Measurements from ENCODE around the gene C1QL2. TPM values are rescaled to one million over a fixed set of nuclear protein-coding genes. Genes with fewer than 3 reads are reported as not detected.

Gene C1QL2
- total and polyA plus RNA-seq, 4 donors = 0.10 TPM; not detected in 3

- Histone ChIP-seq H3K36me3 (ENCODE audit: control insufficient read depth in 1 of 2, insufficient read depth in 2 of 2, low read length in 1 of 2) (no peaks in the 10 kb centered on the region), H3K27me3 (ENCODE audit: control insufficient read depth in 1 of 2, insufficient read depth in 2 of 2, low read length in 1 of 2) (no peaks in the 10 kb centered on the region), H3K27ac (ENCODE audit: low read depth in 1 of 2, low read length in 2 of 2) (no peak overlapping the region), H3K4me1 (ENCODE audit: control insufficient read depth in 1 of 2, insufficient read depth in 2 of 2, low read length in 2 of 2) (peaks cover 0 to 1% of the 10 kb centered on the region in 2 donors), H3K9me3 (ENCODE audit: control insufficient read depth, low read length) (no peaks in the 10 kb centered on the region), H3K4me3 (ENCODE audit: low read length in 2 of 2) (no peak overlapping the region)
- no peak for ATAC-seq (ENCODE audit: low FRiP score)
- DNase-seq = no peak
- intact Hi-C loops (cut with DNase I) = no loop called here
- 85 to 86% methylated on average over 13 of the region's 13 CpGs for WGBS, 2 donors
Measured at GRCh38 chr2:119181791-119182445, 23.4 kb upstream of the C1QL2 start.

- ATAC-seq (ENCODE audit: low FRiP score) = no peak
Measured at GRCh38 chr2:119181391-119181790, 22.8 kb upstream of the C1QL2 start.

GRCh38 chr2:119180892-119181291, 22.3 kb upstream of the C1QL2 start:
- no peaks in the 10 kb centered on the region for H3K9me3 ChIP-seq (ENCODE audit: control insufficient read depth, low read length)
- no peak for ATAC-seq (ENCODE audit: low FRiP score)
- DNase-seq = no peak
- intact Hi-C loops (cut with DNase I) = no loop called here
- H3K4me3 ChIP-seq (ENCODE audit: low read length in 2 of 2) = no peak overlapping the region
- 79 to 87% methylated on average over 5 of the region's 5 CpGs for WGBS, 2 donors
- no peaks in the 10 kb centered on the region for H3K36me3 ChIP-seq (ENCODE audit: control insufficient read depth in 1 of 2, insufficient read depth in 2 of 2, low read length in 1 of 2)
- no peak overlapping the region for H3K27ac ChIP-seq (ENCODE audit: low read depth in 1 of 2, low read length in 2 of 2)
- H3K27me3 ChIP-seq (ENCODE audit: control insufficient read depth in 1 of 2, insufficient read depth in 2 of 2, low read length in 1 of 2) = no peaks in the 10 kb centered on the region
- H3K4me1 ChIP-seq (ENCODE audit: control insufficient read depth in 1 of 2, insufficient read depth in 2 of 2, low read length in 2 of 2) = peaks cover 0 to 1% of the 10 kb centered on the region in 2 donors

More at GRCh38 chr2:119181391-119181790, 22.8 kb upstream of the C1QL2 start:
- peaks cover 0 to 1% of the 10 kb centered on the region in 2 donors for H3K4me1 ChIP-seq (ENCODE audit: control insufficient read depth in 1 of 2, insufficient read depth in 2 of 2, low read length in 2 of 2)
- no peaks in the 10 kb centered on the region for H3K36me3 ChIP-seq (ENCODE audit: control insufficient read depth in 1 of 2, insufficient read depth in 2 of 2, low read length in 1 of 2)
- intact Hi-C loops (cut with DNase I) = no loop called here
- no peak overlapping the region for H3K4me3 ChIP-seq (ENCODE audit: low read length in 2 of 2)
- no peak for DNase-seq
- WGBS, 2 donors = 84 to 88% methylated on average over 10 of the region's 10 CpGs
- no peaks in the 10 kb centered on the region for H3K27me3 ChIP-seq (ENCODE audit: control insufficient read depth in 1 of 2, insufficient read depth in 2 of 2, low read length in 1 of 2)
- H3K9me3 ChIP-seq (ENCODE audit: control insufficient read depth, low read length) = no peaks in the 10 kb centered on the region
- no peak overlapping the region for H3K27ac ChIP-seq (ENCODE audit: low read depth in 1 of 2, low read length in 2 of 2)

GRCh38 chr2:119179991-119180390, 21.4 kb upstream of the C1QL2 start:
- H3K4me1 ChIP-seq (ENCODE audit: control insufficient read depth in 1 of 2, insufficient read depth in 2 of 2, low read length in 2 of 2) = peaks cover 0 to 1% of the 10 kb centered on the region in 2 donors
- intact Hi-C loops (cut with DNase I) = no loop called here
- no peak overlapping the region for H3K4me3 ChIP-seq (ENCODE audit: low read length in 2 of 2)
- no peaks in the 10 kb centered on the region for H3K9me3 ChIP-seq (ENCODE audit: control insufficient read depth, low read length)
- H3K27ac ChIP-seq (ENCODE audit: low read depth in 1 of 2, low read length in 2 of 2) = no peak overlapping the region
- ATAC-seq (ENCODE audit: low FRiP score) (no peak), DNase-seq (no peak)
- no peaks in the 10 kb centered on the region for H3K27me3 ChIP-seq (ENCODE audit: control insufficient read depth in 1 of 2, insufficient read depth in 2 of 2, low read length in 1 of 2)
- H3K36me3 ChIP-seq (ENCODE audit: control insufficient read depth in 1 of 2, insufficient read depth in 2 of 2, low read length in 1 of 2) = no peaks in the 10 kb centered on the region
- 89 to 90% methylated on average over 7 of the region's 7 CpGs for WGBS, 2 donors

GRCh38 chr2:119179202-119179601, 20.7 kb upstream of the C1QL2 start:
- Histone ChIP-seq H3K9me3 (ENCODE audit: control insufficient read depth, low read length) (no peaks in the 10 kb centered on the region), H3K27ac (ENCODE audit: low read depth in 1 of 2, low read length in 2 of 2) (no peak overlapping the region), H3K36me3 (ENCODE audit: control insufficient read depth in 1 of 2, insufficient read depth in 2 of 2, low read length in 1 of 2) (no peaks in the 10 kb centered on the region), H3K4me3 (ENCODE audit: low read length in 2 of 2) (no peak overlapping the region), H3K4me1 (ENCODE audit: control insufficient read depth in 1 of 2, insufficient read depth in 2 of 2, low read length in 2 of 2) (peaks cover 0 to 1% of the 10 kb centered on the region in 2 donors), H3K27me3 (ENCODE audit: control insufficient read depth in 1 of 2, insufficient read depth in 2 of 2, low read length in 1 of 2) (no peaks in the 10 kb centered on the region)
- no peak for ATAC-seq (ENCODE audit: low FRiP score)
- WGBS, 2 donors = 17 to 24% methylated on average over 2 of the region's 2 CpGs
- intact Hi-C loops (cut with DNase I) = no loop called here
- DNase-seq = peak in 1 of 2 donors; percentile 61

GRCh38 chr2:119178776-119179175, 20.2 kb upstream of the C1QL2 start:
- Histone ChIP-seq H3K27ac (ENCODE audit: low read depth in 1 of 2, low read length in 2 of 2) (no peak overlapping the region), H3K27me3 (ENCODE audit: control insufficient read depth in 1 of 2, insufficient read depth in 2 of 2, low read length in 1 of 2) (no peaks in the 10 kb centered on the region), H3K9me3 (ENCODE audit: control insufficient read depth, low read length) (no peaks in the 10 kb centered on the region), H3K36me3 (ENCODE audit: control insufficient read depth in 1 of 2, insufficient read depth in 2 of 2, low read length in 1 of 2) (no peaks in the 10 kb centered on the region), H3K4me3 (ENCODE audit: low read length in 2 of 2) (no peak overlapping the region), H3K4me1 (ENCODE audit: control insufficient read depth in 1 of 2, insufficient read depth in 2 of 2, low read length in 2 of 2) (peaks cover 0 to 1% of the 10 kb centered on the region in 2 donors)
- ATAC-seq (ENCODE audit: low FRiP score) (no peak), DNase-seq (no peak)
- 91% methylated on average over 6 of the region's 6 CpGs for WGBS, 2 donors
- intact Hi-C loops (cut with DNase I) = no loop called here

- Histone ChIP-seq H3K4me1 (ENCODE audit: control insufficient read depth in 1 of 2, insufficient read depth in 2 of 2, low read length in 2 of 2) (peaks cover 0 to 1% of the 10 kb centered on the region in 2 donors), H3K36me3 (ENCODE audit: control insufficient read depth in 1 of 2, insufficient read depth in 2 of 2, low read length in 1 of 2) (no peaks in the 10 kb centered on the region), H3K27ac (ENCODE audit: low read depth in 1 of 2, low read length in 2 of 2) (no peak overlapping the region), H3K4me3 (ENCODE audit: low read length in 2 of 2) (no peak overlapping the region), H3K9me3 (ENCODE audit: control insufficient read depth, low read length) (no peaks in the 10 kb centered on the region), H3K27me3 (ENCODE audit: control insufficient read depth in 1 of 2, insufficient read depth in 2 of 2, low read length in 1 of 2) (no peaks in the 10 kb centered on the region)
- ATAC-seq (ENCODE audit: low FRiP score) (no peak), DNase-seq (no peak)
- intact Hi-C loops (cut with DNase I) = no loop called here
- 64 to 66% methylated on average over 4 of the region's 4 CpGs for WGBS, 2 donors
Measured at GRCh38 chr2:119177838-119178190, 19.3 kb upstream of the C1QL2 start.

- H3K4me1 ChIP-seq (ENCODE audit: control insufficient read depth in 1 of 2, insufficient read depth in 2 of 2, low read length in 2 of 2) = peaks cover 0 to 1% of the 10 kb centered on the region in 2 donors
- ATAC-seq (ENCODE audit: low FRiP score) (no peak), DNase-seq (no peak)
- WGBS, 2 donors = 81 to 84% methylated on average over 12 of the region's 12 CpGs
- no peaks in the 10 kb centered on the region for H3K27me3 ChIP-seq (ENCODE audit: control insufficient read depth in 1 of 2, insufficient read depth in 2 of 2, low read length in 1 of 2)
- no peaks in the 10 kb centered on the region for H3K9me3 ChIP-seq (ENCODE audit: control insufficient read depth, low read length)
- no peak overlapping the region for H3K4me3 ChIP-seq (ENCODE audit: low read length in 2 of 2)
- no peaks in the 10 kb centered on the region for H3K36me3 ChIP-seq (ENCODE audit: control insufficient read depth in 1 of 2, insufficient read depth in 2 of 2, low read length in 1 of 2)
- intact Hi-C loops (cut with DNase I) = no loop called here
- no peak overlapping the region for H3K27ac ChIP-seq (ENCODE audit: low read depth in 1 of 2, low read length in 2 of 2)
Measured at GRCh38 chr2:119177171-119177837, 18.8 kb upstream of the C1QL2 start.

- Histone ChIP-seq H3K27ac (ENCODE audit: low read depth in 1 of 2, low read length in 2 of 2) (no peak overlapping the region), H3K36me3 (ENCODE audit: control insufficient read depth in 1 of 2, insufficient read depth in 2 of 2, low read length in 1 of 2) (no peaks in the 10 kb centered on the region), H3K4me3 (ENCODE audit: low read length in 2 of 2) (no peak overlapping the region), H3K27me3 (ENCODE audit: control insufficient read depth in 1 of 2, insufficient read depth in 2 of 2, low read length in 1 of 2) (no peaks in the 10 kb centered on the region), H3K4me1 (ENCODE audit: control insufficient read depth in 1 of 2, insufficient read depth in 2 of 2, low read length in 2 of 2) (peaks cover 0 to 1% of the 10 kb centered on the region in 2 donors), H3K9me3 (ENCODE audit: control insufficient read depth, low read length) (no peaks in the 10 kb centered on the region)
- intact Hi-C loops (cut with DNase I) = no loop called here
- DNase-seq = no peak
- 74 to 77% methylated on average over 10 of the region's 10 CpGs for WGBS, 2 donors
- ATAC-seq (ENCODE audit: low FRiP score) = no peak
Measured at GRCh38 chr2:119175517-119175916, 17.0 kb upstream of the C1QL2 start.
